IPS-NIHi7 (cell line): ENCODE results near the gene GRAPL.
"Not testable (repeated sequence)": the region's sequence is repeated elsewhere in the genome, so short reads cannot be mapped to it uniquely, and the experiment has no call there.

Experiments
- DNase-seq: peaks from one replicate; pipeline ENCODE4 v3.0.0; 2012; ENCODE audit warnings: mixed read lengths; ENCODE audit errors: extremely low spot score

The GRAPL gene

DNA sequence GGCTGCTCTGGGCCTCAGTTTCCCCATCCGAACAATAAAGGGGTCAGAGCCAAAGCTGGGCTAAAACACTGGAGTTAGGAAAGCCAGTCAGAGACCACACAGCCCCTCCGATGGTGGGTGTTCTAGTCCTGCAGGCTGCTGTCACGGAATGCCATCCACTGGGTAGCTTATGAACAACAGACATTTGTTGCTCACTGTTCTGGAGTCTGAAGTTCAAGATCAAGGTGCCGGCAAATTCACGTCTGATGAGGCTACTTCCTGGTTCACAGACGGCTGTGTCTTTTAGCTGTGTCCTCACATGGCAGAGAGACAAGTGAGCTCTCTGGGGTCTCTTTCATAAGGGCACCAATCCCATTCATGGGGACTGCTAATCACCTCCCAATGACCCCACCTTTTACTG is 9.2 kb downstream of the GRAPL start:
- not testable (repeated sequence) for DNase-seq

- not testable (repeated sequence) for DNase-seq
Observed at GRCh38 chr17:19137959-19138358, 10.6 kb downstream of the GRAPL start.

- not testable (repeated sequence) for DNase-seq
Observed at GRCh38 chr17:19141366-19142155, 14.2 kb downstream of the GRAPL start.

DNA sequence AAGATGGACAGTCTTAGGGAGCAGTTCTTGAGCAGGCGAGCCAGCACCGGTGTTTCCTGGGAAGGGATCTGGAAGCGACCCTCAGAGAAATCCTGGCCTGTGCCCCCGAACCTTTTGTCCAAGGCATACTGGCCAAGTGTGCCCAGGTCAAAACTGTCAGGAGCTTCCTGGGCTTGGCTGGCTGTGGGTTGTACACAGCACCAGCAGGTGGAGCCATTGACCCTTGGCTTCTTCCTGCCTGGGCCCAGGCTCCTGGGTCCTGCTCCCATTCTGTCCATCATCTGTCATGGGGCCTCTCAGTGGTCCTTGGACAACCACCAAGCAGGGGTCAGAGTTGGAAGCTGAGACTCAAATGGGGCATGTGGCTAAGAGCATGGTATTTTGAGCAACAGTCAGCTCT is 15.0 kb downstream of the GRAPL start:
- not testable (repeated sequence) for DNase-seq

DNA sequence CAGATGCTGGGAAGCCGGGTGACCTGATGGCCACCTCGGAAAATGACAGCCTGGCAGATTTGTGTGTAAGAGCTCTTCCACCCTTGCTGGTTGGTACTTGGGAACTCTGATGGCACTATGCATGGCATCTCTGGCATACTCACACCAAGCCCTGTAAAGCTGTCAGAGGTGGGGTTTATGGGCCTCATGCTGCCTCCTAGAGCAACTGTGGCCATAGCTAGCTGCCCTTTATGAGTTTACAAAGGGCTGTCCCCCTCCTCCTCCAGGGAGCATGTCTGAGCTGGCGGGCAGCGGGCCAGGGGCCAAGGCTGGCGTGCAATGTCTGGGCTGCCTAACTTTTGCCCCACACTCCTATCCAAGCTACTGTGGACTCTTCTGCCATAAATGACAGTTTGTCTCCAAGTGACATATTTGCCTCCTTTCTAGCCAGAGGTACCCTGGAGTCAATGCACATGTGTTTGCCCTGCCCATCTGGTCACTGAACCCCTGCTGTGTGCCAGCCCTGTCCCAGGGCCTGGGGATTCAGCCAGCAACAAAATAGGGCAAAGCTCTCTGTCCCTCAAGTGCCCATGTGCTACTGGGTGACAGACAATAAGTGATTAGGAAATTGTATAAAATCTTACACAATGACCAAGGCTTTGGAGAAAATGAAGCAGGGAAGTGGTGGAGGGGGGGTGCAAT is 15.8 kb downstream of the GRAPL start:
- not testable (repeated sequence) for DNase-seq

- not testable (repeated sequence) for DNase-seq
Observed at GRCh38 chr17:19144373-19144772, 17.0 kb downstream of the GRAPL start.

DNA sequence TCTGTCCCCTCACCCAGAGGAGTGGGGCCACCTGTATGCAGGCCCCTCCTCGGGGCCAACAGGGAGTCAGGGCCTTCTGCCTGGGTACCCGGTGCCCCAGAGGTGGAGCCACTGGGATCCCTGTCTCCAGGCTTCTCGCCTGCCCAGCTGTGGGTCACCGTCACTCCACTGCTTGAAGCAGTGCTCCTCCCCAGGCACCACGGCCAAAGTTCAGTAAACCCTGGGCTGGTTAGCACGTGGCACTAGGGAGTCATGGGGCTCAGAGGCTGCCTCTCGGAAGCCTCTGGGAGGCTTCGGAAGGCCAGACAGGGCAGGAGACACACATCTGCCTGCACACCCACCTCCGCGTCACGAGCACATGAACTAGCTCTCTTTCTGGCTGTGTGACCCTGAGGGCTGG is 18.1 kb downstream of the GRAPL start:
- not testable (repeated sequence) for DNase-seq

DNA sequence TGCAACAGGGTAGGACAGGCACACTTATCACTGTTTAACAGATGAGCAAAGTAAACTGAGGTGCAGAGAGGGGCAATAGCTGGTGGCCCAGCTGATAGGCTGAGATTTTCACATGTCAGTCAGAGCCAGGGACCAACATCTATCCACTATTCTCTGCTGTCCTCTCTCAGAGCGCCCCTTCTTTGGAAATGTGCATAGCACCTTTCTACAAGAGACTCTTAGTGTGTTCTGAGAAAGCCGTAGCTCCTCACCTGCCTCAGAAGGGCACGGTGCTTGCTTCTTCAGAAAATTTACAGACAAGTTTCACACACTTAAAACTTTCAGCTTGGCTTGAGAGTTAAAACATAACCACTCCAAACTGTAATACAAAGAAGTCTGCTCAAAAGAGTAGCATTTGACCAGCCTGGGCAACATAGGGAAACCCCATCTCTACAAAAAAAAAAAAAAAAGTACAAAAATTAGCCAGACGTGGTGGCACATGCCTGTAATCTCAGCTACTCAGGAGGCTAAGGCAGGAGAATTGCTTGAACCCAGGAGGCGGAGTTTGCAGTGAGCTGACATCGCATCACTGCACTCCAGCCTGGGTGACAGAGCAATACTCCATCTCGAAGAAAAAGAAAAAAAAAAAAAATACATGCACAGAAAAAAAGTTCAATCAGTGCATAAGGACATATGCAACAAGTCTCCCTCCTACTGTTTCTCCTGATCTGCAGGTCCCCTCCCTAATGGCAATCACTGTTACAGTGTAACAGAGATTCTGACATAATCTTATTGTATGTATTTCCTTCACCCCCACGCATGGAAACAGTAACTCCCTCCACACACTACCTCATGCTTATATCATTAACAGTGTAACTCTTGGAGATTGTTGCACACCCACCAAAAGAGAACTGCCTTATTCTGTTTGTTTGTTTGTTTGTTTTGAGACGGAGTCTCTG is 23.6 kb downstream of the GRAPL start:
- DNase-seq: not testable (repeated sequence)

DNA sequence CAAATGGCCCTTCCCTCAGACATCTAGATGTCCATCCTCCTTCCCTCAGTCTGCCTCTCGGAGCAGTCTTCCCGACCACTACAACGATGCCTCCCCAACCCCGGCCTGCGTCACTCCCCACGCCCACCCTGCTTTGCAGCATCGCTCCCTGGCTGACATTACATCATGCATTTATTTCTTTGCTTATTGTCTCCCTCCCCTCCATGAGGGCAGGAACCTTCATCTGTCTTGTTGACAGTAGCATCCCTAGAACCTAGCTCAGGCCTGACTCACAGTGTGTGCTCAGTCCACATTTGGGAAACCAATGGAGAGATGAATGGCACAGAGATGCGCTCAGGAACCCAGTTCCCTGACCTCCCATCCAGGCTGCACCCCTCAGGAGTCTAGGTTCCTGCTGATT is 30.2 kb downstream of the GRAPL start:
- DNase-seq: not testable (repeated sequence)

DNA sequence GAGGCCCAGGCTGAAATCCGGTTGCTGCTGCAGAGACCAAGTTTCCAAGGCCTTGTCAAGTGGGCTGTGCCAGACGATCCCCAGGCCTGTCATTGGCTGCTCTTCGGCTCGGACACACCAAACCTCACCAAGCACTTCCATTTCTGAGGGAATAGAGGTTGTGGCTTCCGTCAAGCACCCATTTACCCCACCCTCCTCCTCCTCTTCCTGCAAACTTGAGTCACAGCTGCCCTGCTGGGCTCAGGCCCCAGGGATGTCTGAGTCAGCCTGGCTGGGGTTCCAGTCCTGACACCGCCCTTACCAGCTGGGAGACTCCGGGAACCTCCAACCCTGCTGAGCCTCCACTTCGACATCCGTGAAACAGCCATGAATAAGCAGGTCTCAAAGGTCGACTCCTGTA is 31.1 kb downstream of the GRAPL start:
- not testable (repeated sequence) for DNase-seq

DNA sequence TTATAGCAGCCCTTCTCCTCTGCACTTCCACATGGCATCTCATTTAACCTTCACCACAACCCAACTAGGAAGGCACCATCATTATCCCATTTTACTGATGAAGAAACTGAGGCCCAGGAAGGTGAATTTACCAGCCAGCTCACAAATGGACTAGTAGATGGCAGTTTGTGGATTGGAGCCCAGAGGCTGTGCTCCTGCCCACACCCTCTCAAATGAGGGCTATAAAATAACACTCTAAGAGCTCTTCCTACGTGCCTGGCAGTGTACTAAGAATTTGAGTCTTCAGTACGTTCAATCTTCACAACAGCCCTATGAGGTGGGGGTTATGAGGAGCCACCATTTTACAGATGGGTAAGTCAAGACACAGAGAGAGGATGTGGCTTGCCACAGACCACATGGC is 31.5 kb downstream of the GRAPL start:
- DNase-seq: not testable (repeated sequence)

DNA sequence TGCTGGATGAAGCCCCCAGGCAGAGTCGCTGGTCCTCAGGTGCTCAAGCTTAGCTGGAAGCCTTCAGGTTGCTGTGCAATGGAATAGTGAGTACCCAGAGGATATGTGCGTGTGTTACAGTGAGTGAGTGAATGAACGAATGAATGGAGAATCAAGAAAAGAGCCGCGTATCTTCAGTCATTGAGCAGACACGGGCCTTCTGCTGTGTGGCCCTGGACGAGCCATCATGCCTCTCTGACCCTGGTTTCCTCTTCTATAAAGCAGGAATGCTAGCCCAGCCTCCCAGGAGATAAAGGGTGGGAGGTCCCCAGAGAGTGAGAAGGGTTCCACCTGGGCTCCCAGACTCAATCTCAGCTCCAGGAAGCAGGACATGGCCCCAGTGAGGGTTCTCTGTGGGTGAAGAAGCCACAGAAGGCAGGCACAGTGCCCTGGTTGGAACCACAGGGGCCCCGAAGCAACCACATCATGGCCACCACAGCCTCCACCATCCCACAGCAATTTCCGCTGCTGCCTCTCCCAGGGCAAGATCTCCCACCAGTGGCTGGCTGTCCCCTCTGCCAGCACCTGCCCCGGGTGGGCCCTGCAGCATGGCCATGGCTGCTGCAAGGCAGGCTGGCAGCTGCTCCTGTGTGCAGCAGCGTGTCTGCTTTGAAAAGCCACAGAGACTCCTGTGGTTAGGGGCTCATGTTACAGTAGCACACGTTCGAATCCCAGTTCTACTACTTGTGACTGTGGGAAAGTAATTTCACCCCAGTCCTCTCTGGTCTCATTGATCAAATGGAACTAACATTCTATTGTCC is 34.1 kb downstream of the GRAPL start:
- DNase-seq: not testable (repeated sequence)

GRCh38 chr17:19162384-19163216 is 35.2 kb downstream of the GRAPL start:
- DNase-seq: not testable (repeated sequence)

- DNase-seq: not testable (repeated sequence)
Observed at GRCh38 chr17:19174422-19174821, 47.0 kb downstream of the GRAPL start.

GRCh38 chr17:19175410-19175809 is 48.0 kb downstream of the GRAPL start:
- DNase-seq: not testable (repeated sequence)

- not testable (repeated sequence) for DNase-seq
Observed at GRCh38 chr17:19181040-19181875, 53.9 kb downstream of the GRAPL start.

- not testable (repeated sequence) for DNase-seq
Observed at GRCh38 chr17:19187883-19188869, 60.8 kb downstream of the GRAPL start.
